ENCODE data around the gene ZMYND12.

Gene ZMYND12

DNA sequence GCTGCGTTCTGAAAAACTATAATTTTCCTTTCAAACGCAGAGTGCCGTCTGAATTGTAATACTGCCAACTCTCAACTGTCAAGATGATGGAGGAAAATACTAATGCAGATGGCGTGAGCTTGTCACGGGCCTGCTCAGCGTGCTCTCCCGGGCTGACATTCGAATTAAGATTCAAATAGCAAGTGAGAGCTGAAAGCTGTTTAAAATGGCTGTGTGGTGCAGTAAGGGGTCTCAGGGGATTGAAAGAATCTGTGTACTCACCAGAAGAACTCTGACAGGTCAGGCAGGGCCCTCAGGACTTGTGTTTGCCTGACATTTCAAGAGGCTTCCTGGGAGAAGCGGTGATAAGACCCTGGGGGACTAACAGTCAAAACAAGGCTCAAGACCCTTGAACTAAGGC lies 33.1 kb downstream of the ZMYND12 start:
- in situ Hi-C loops (cut with HindIII; ENCODE audit: low sequenced_read_pairs) = no loop called here
- no peak for DNase-seq (ENCODE audit: low read depth, low spot score)
- no peak overlapping the region for H3K4me3 ChIP-seq (ENCODE audit: low read depth, low read length)
- TF ChIP-seq, protein P1, sequence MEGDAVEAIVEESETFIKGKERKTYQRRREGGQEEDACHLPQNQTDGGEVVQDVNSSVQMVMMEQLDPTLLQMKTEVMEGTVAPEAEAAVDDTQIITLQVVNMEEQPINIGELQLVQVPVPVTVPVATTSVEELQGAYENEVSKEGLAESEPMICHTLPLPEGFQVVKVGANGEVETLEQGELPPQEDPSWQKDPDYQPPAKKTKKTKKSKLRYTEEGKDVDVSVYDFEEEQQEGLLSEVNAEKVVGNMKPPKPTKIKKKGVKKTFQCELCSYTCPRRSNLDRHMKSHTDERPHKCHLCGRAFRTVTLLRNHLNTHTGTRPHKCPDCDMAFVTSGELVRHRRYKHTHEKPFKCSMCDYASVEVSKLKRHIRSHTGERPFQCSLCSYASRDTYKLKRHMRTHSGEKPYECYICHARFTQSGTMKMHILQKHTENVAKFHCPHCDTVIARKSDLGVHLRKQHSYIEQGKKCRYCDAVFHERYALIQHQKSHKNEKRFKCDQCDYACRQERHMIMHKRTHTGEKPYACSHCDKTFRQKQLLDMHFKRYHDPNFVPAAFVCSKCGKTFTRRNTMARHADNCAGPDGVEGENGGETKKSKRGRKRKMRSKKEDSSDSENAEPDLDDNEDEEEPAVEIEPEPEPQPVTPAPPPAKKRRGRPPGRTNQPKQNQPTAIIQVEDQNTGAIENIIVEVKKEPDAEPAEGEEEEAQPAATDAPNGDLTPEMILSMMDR (IDR thresholded peaks at IDR 0.05; ENCODE audit: low read depth, low read length) = no peak

DNA sequence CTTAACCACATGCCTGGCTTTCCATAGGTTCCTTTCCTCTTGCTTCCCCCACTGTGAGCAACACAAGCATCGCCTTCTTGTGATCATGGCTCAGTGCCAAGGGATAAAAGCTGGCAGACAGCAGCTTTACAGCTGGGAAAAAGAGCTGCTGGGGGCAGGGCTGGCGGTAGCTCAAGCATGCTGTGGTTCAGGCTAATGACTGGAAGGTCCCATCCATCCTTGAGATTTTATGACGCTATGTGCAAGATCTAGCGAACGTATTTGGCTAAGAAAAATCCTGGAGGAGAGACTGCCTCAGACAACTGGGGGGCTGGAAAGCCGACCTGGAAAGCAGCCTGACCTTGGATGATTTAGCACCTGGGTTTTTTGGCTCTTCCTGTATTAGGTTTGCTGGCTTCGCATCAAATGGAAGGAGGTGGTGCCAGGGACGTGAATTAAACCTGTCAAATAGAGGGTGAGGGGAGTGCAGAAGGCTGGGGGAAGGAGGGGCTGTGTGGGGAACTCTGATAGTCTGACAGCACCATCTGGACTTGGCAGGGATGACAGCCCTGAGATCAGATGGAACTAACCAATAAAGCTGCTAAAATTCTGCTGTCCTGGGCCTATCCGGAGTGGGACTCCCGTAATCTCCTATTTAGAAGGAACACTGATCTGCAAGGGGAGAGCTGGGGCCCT lies 34.8 kb downstream of the ZMYND12 start:
- no peak overlapping the region for H3K4me3 ChIP-seq (ENCODE audit: low read depth, low read length)
- in situ Hi-C loops (cut with HindIII; ENCODE audit: low sequenced_read_pairs) = no loop called here
- DNase-seq (ENCODE audit: low read depth, low spot score) = peak; percentile 90
- TF ChIP-seq, protein P1 (IDR thresholded peaks at IDR 0.05; ENCODE audit: low read depth, low read length) = no peak

DNA sequence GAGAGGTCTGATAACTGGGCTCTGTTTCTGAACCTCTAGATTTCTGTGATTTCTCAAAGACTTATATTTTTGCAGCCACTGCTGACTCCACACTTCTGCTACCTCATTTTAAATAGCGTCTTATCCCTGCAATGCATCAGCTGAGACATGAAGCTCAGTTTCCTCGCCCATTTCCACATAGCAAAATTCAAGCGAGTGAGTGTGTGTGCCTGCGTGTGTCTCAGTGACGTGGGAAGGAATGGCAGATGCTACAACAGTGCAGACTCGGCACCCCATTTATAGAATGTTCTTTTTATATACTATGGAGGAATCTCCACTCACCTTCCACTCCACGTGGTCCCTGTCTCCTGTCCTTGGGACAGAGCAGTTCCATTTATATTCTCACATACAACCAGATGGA lies 35.7 kb downstream of the ZMYND12 start:
- no peak overlapping the region for H3K4me3 ChIP-seq (ENCODE audit: low read depth, low read length)
- in situ Hi-C loops (cut with HindIII; ENCODE audit: low sequenced_read_pairs) = no loop called here
- no peak for DNase-seq (ENCODE audit: low read depth, low spot score)
- TF ChIP-seq, protein P1 (IDR thresholded peaks at IDR 0.05; ENCODE audit: low read depth, low read length) = no peak

DNA sequence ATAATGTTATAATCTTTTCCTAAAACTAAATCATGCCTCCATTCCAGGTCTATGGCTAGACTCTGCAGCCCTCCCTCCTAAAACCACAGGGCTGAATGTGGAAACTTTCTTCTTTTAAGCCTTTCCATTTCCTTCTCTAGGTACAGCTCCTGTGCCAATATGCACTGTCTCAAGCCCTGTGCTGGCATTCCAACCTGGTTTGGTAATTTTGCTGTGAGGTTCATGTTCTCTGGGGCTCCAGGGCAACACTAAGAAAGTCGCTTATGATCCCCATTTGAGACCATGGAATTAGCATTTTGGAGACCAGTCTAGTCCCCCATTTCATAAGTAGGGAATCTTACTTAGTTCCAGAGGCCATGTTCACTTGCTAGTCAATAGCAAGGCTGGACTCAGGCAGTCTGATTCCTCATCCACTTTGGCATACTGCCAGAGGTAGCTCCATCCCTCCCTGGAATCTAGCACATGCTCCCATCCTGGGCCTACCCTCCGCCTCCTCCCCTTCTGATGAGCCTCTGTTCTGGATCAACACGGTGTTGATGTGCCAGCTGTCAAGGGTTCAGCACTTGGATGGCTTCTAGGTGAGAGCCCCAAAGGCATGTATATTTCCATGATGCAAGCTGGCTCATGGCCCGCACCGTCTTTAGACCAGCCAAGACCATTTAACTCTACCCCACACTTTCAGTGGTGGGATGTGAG lies 36.5 kb downstream of the ZMYND12 start:
- TF ChIP-seq, protein P1 (IDR thresholded peaks at IDR 0.05; ENCODE audit: low read depth, low read length) = no peak
- in situ Hi-C loops (cut with HindIII; ENCODE audit: low sequenced_read_pairs) = no loop called here
- no peak for DNase-seq (ENCODE audit: low read depth, low spot score)
- H3K4me3 ChIP-seq (ENCODE audit: low read depth, low read length) = no peak overlapping the region

DNA sequence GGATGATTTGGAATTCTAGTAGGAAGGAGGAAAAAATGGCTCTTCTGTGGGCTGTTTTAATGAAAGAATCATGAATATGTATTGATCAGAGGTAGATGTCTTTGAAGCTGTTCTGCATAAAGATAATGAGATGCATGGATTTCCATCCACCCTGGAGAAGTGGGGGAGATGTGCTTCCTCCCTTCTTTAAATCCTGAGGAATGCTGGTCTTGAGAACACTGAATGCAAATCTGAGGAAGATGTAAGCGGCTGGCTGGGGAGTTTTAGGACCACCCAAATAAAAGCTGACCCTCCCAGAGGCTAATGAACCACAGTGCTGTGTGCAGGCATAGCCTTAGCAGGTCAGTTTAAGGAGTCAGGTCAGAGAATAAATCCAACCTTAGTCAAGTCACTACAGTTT lies 37.3 kb downstream of the ZMYND12 start:
- in situ Hi-C loops (cut with HindIII; ENCODE audit: low sequenced_read_pairs) = no loop called here
- H3K4me3 ChIP-seq (ENCODE audit: low read depth, low read length) = no peak overlapping the region
- no peak for DNase-seq (ENCODE audit: low read depth, low spot score)
- TF ChIP-seq, protein P1 (IDR thresholded peaks at IDR 0.05; ENCODE audit: low read depth, low read length) = no peak

DNA sequence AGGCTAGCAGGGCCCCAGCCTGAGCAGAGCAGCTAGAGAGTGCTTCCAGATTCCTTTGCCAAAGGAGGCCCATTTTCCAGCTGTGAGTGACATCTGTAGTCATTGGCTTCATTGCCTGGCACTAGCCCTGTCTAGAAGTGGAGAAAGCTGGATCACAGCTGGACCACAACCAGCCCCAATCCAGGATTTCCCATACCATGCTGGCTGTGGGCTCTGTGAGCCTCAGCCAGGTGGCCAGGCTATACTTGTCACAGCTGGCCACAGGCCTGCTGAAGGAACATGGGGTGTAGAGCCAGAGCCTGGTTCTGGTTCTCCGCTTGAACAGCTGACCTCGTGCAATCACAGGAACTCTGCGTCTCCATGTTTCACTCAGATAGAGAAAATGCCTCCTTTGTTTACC lies 38.7 kb downstream of the ZMYND12 start:
- TF ChIP-seq, protein P1 (IDR thresholded peaks at IDR 0.05; ENCODE audit: low read depth, low read length) = no peak
- H3K4me3 ChIP-seq (ENCODE audit: low read depth, low read length) = no peak overlapping the region
- DNase-seq (ENCODE audit: low read depth, low spot score) = no peak
- in situ Hi-C loops (cut with HindIII; ENCODE audit: low sequenced_read_pairs) = no loop called here

Measured in astrocyte of the spinal cord (primary cell).